ENCODE results near the gene CTNNA2.
"Not testable (repeated sequence)": the region's sequence is repeated elsewhere in the genome, so short reads cannot be mapped to it uniquely, and the experiment has no call there.

CTNNA2 gene

DNA sequence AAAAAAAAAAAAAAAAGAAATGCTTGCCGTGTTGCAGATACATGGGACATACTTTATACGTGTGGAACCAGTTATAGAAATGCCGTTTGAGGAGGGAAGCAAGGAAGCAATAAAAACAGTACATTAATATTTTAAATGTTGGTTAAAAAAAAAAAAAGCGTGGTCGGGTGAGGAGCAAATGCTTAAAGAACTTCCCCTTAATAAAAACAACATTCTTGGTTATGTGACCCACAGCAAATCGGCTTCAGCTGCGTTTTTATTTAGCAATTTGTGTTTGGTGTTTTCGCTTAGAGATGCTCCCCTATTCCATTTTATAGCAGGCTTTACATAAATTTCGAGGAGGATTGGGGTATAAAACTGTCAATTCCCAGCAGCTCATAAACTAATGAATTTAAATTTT, 568.1 kb downstream of the CTNNA2 start:
- TF ChIP-seq, protein P1, sequence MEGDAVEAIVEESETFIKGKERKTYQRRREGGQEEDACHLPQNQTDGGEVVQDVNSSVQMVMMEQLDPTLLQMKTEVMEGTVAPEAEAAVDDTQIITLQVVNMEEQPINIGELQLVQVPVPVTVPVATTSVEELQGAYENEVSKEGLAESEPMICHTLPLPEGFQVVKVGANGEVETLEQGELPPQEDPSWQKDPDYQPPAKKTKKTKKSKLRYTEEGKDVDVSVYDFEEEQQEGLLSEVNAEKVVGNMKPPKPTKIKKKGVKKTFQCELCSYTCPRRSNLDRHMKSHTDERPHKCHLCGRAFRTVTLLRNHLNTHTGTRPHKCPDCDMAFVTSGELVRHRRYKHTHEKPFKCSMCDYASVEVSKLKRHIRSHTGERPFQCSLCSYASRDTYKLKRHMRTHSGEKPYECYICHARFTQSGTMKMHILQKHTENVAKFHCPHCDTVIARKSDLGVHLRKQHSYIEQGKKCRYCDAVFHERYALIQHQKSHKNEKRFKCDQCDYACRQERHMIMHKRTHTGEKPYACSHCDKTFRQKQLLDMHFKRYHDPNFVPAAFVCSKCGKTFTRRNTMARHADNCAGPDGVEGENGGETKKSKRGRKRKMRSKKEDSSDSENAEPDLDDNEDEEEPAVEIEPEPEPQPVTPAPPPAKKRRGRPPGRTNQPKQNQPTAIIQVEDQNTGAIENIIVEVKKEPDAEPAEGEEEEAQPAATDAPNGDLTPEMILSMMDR (IDR thresholded peaks at IDR 0.05; ENCODE audit: control insufficient read depth, insufficient read depth, low read depth, low read length, missing control alignments): no peak
- no peak for DNase-seq (ENCODE audit: low read depth)
- H3K4me3 ChIP-seq (ENCODE audit: control insufficient read depth, low read depth, low read length): no peak overlapping the region; the same call in 1 of the 2 replicates

GRCh38 chr2:80086831-80087230, 574.0 kb downstream of the CTNNA2 start:
- no peak overlapping the region for H3K4me3 ChIP-seq (ENCODE audit: control insufficient read depth, low read depth, low read length)
- TF ChIP-seq, protein P1 (IDR thresholded peaks at IDR 0.05; ENCODE audit: control insufficient read depth, insufficient read depth, low read depth, low read length, missing control alignments): no peak
- peak; percentile 46 for DNase-seq (ENCODE audit: low read depth)

- H3K4me3 ChIP-seq (ENCODE audit: control insufficient read depth, low read depth, low read length): no peak overlapping the region
- no peak for DNase-seq (ENCODE audit: low read depth)
- TF ChIP-seq, protein P1 (IDR thresholded peaks at IDR 0.05; ENCODE audit: control insufficient read depth, insufficient read depth, low read depth, low read length, missing control alignments): no peak
These were observed 578.4 kb downstream of the CTNNA2 start for GRCh38 chr2:80091237-80091636.

DNA sequence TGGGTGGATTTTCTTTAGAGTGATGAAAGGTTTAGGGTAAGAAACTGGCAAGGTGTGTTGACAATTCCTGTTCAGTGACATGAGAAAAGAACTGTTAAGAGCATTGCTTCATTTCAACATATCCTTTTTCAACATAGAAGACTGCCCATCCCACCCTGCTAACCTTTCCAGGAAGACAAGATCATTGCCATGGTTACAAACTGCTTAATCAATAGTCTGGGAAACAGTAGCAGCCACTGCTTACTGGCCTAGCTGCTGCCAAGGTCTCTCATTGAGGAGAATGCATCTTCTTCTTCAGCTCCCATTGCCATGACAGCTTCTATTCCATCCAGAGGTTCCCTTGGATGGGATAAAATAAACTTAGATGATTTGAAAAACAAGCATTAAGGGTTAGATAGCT, 579.6 kb downstream of the CTNNA2 start:
- DNase-seq (ENCODE audit: low read depth): no peak
- H3K4me3 ChIP-seq (ENCODE audit: control insufficient read depth, low read depth, low read length): no peak overlapping the region
- TF ChIP-seq, protein P1 (IDR thresholded peaks at IDR 0.05; ENCODE audit: control insufficient read depth, insufficient read depth, low read depth, low read length, missing control alignments): no peak

DNA sequence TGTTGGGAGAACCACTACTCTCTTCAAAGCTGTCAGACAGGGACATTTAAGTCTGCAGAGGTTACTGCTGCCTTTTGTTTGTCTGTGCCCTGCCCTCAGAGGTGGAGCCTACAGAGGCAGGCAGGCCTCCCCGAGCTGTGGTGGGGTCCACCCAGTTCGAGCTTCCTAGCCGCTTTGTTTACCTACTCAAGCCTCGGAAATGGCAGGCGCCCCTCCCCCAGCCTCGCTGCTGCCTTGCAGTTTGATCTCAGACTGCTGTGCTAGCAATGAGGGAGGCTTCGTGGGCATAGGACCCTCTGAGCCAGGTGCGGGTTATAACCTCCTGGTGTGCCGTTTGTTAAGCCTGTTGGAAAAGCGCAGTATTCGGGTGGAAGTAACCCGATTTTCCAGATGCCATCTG, 585.7 kb downstream of the CTNNA2 start:
- not testable (repeated sequence) for H3K4me3 ChIP-seq (ENCODE audit: control insufficient read depth, low read depth, low read length); DNase-seq (ENCODE audit: low read depth)

DNA sequence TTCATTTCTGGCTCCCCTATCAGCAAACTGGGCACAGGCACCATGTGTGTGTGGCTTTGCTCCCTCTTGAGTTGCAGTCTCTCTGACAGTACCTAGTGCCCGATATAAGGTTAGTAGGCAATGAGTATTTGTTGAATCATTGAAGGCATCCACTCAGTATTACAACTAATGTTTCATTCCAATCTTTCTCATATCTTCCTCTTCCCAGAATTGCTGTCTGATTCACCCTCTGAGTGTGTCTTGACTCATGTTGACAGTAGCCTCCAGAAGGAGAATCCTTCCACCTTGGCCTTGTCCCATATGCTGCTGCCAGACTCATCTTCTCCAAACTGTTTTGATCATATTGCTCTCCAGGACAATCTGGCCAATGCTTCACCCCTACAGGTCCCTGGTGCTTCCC, 589.2 kb downstream of the CTNNA2 start:
- TF ChIP-seq, protein P1 (IDR thresholded peaks at IDR 0.05; ENCODE audit: control insufficient read depth, insufficient read depth, low read depth, low read length, missing control alignments): no peak
- peak; percentile 55 for DNase-seq (ENCODE audit: low read depth)
- H3K4me3 ChIP-seq (ENCODE audit: control insufficient read depth, low read depth, low read length): no peak overlapping the region

DNA sequence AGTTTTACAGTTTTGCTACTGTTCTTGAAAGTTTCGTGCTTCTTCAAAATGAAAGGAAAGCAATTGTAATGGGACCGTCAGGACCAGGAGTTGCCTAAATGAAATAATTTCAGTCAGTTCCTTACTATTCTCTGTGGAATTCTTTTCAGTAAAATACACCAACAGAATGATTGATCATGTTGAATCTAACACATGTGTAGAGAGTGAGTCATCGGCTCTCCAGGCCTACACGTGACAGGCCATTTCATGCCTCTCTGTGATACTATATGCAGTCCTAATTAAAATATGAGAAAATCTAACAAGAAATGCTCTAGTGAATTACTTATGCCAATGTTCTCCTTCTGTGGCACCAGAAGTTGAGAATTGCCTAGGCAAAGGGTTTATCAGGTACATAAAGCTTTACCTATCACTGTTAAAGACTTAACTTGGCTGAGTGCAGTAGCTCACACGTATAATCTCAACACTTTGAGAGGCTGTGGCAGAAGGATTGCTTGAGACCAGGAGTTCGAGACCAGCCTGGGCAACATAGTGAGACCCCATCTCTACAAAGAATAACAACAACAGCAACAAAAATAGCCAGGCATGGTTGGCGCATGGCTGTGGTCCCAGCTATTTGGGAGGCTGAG, 592.3 kb downstream of the CTNNA2 start:
- DNase-seq (ENCODE audit: low read depth): no peak
- H3K4me3 ChIP-seq (ENCODE audit: control insufficient read depth, low read depth, low read length): no peak overlapping the region
- TF ChIP-seq, protein P1 (IDR thresholded peaks at IDR 0.05; ENCODE audit: control insufficient read depth, insufficient read depth, low read depth, low read length, missing control alignments): no peak
